Breast epithelium (tissue), 3 donors: Measurements from ENCODE around the gene ATP1A2.

ENCODE experiments used
- POLR2A ChIP-seq: fragments of 450-650 bp; IDR thresholded peaks from one replicate; pipeline ENCODE4 v1.6.1; 2016; ENCODE audit warnings: antibody characterized with exemption, mild to moderate bottlenecking, moderate library complexity
- TF ChIP-seq, protein P1 (sequence below), 3 donors: fragments of 450-650 bp; IDR thresholded peaks; one replicate each; pipeline ENCODE4 v1.5.1; 2016 to 2017; ENCODE audit warnings: antibody characterized with exemption in 3 of 3, mild to moderate bottlenecking in 3 of 3, moderate library complexity in 3 of 3

GRCh38 chr1:160108888-160109662, 6.5 kb upstream of the ATP1A2 start:
- no peak for TF ChIP-seq POLR2A
- TF ChIP-seq, protein P1, sequence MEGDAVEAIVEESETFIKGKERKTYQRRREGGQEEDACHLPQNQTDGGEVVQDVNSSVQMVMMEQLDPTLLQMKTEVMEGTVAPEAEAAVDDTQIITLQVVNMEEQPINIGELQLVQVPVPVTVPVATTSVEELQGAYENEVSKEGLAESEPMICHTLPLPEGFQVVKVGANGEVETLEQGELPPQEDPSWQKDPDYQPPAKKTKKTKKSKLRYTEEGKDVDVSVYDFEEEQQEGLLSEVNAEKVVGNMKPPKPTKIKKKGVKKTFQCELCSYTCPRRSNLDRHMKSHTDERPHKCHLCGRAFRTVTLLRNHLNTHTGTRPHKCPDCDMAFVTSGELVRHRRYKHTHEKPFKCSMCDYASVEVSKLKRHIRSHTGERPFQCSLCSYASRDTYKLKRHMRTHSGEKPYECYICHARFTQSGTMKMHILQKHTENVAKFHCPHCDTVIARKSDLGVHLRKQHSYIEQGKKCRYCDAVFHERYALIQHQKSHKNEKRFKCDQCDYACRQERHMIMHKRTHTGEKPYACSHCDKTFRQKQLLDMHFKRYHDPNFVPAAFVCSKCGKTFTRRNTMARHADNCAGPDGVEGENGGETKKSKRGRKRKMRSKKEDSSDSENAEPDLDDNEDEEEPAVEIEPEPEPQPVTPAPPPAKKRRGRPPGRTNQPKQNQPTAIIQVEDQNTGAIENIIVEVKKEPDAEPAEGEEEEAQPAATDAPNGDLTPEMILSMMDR (IDR thresholded peaks at IDR 0.05) = peak in 1 of 3 donors; percentile 17
